Stomach (tissue), 4 donors: ENCODE data around the gene RNF121.

Source experiments
- EP300 ChIP-seq: sonication (generic); formaldehyde crosslinking; IDR thresholded peaks from one replicate; pipeline ENCODE4 v1.6.1; 2017; ENCODE audit warnings: antibody characterized with exemption
- POLR2A ChIP-seq, 4 donors: fragments of 450-650 bp; IDR thresholded peaks; one replicate each; pipeline ENCODE4 v1.6.1; 2016; ENCODE audit warnings: antibody characterized with exemption in 4 of 4, control low read depth in 2 of 4, mild to moderate bottlenecking in 1 of 4, moderate library complexity in 1 of 4
- POLR2AphosphoS5 ChIP-seq, 3 donors: sonication (generic); formaldehyde crosslinking; IDR thresholded peaks; one replicate each; pipeline ENCODE4 v1.6.1; 2016; ENCODE audit warnings: antibody characterized with exemption in 3 of 3
- TF ChIP-seq, protein P1 (sequence below), 7 experiments: fragments of 450-650 bp in 4 of 7; fragments of 200-600 bp in 3 of 7; sonication (generic) in 3 of 7; IDR thresholded peaks; one replicate each; pipeline ENCODE4 v1.5.1; 2016 to 2019; ENCODE audit warnings: antibody characterized with exemption in 7 of 7, control low read depth in 2 of 7, mild to moderate bottlenecking in 1 of 7

- TF ChIP-seq, protein P1, sequence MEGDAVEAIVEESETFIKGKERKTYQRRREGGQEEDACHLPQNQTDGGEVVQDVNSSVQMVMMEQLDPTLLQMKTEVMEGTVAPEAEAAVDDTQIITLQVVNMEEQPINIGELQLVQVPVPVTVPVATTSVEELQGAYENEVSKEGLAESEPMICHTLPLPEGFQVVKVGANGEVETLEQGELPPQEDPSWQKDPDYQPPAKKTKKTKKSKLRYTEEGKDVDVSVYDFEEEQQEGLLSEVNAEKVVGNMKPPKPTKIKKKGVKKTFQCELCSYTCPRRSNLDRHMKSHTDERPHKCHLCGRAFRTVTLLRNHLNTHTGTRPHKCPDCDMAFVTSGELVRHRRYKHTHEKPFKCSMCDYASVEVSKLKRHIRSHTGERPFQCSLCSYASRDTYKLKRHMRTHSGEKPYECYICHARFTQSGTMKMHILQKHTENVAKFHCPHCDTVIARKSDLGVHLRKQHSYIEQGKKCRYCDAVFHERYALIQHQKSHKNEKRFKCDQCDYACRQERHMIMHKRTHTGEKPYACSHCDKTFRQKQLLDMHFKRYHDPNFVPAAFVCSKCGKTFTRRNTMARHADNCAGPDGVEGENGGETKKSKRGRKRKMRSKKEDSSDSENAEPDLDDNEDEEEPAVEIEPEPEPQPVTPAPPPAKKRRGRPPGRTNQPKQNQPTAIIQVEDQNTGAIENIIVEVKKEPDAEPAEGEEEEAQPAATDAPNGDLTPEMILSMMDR (IDR thresholded peaks at IDR 0.05): no peak
- TF ChIP-seq POLR2A (IDR thresholded peaks at IDR 0.05) (no peak), POLR2AphosphoS5 (IDR thresholded peaks at IDR 0.05) (no peak), EP300 (no peak)
Measured at GRCh38 chr11:71991494-71991893, 62.6 kb downstream of the RNF121 start.
